Mesenchymal stem cell (in vitro differentiated cells and primary cell): Measurements from ENCODE around the gene NDUFB6.
"Not testable (repeated sequence)": the region's sequence is repeated elsewhere in the genome, so short reads cannot be mapped to it uniquely, and the experiment has no call there.

Experiments
- DNase-seq: peaks from one replicate; pipeline ENCODE4 v3.0.0-alpha.2; 2013
- H2AFZ ChIP-seq: one replicate; pipeline ENCODE4 v1.6.1; 2013; ENCODE audit warnings: low read depth, mild to moderate bottlenecking, control low read depth, inconsistent platforms, low read length, moderate library complexity
- H2AK5ac ChIP-seq: 2 replicates; pipeline ENCODE4 v1.6.1; 2013; ENCODE audit warnings: low read length, moderate library complexity, mild to moderate bottlenecking, inconsistent platforms; ENCODE audit not compliant: severe bottlenecking
- H2BK120ac ChIP-seq: one replicate; pipeline ENCODE4 v1.6.1; 2013; ENCODE audit warnings: low read depth, mild to moderate bottlenecking, inconsistent platforms, low read length, moderate library complexity
- H2BK12ac ChIP-seq, 2 experiments: one replicate each; pipeline ENCODE4 v1.6.1; 2013; ENCODE audit warnings: inconsistent platforms in 2 of 2, low read length in 2 of 2, mild to moderate bottlenecking in 2 of 2, moderate library complexity in 2 of 2, control low read depth in 1 of 2
- H2BK15ac ChIP-seq: one replicate; pipeline ENCODE4 v1.6.1; 2013; ENCODE audit warnings: mild to moderate bottlenecking, low read depth, inconsistent platforms; ENCODE audit not compliant: poor library complexity, severe bottlenecking
- H2BK5ac ChIP-seq: 2 replicates; pipeline ENCODE4 v1.6.1; 2013; ENCODE audit warnings: low read depth, mild to moderate bottlenecking, low read length, control low read depth, inconsistent platforms; ENCODE audit not compliant: poor library complexity, severe bottlenecking
- H3K14ac ChIP-seq, 2 experiments: one replicate each; pipeline ENCODE4 v1.6.1; 2013; ENCODE audit warnings: inconsistent platforms in 2 of 2, low read length in 2 of 2, control low read depth in 1 of 2, mild to moderate bottlenecking in 1 of 2, moderate library complexity in 1 of 2
- H3K18ac ChIP-seq, 2 experiments: one replicate each; pipeline ENCODE4 v1.6.1; 2013; ENCODE audit warnings: inconsistent platforms in 2 of 2, low read length in 2 of 2, control low read depth in 1 of 2, low read depth in 1 of 2, mild to moderate bottlenecking in 1 of 2
- H3K23ac ChIP-seq, 2 experiments: one replicate each; pipeline ENCODE4 v1.6.1; 2013; ENCODE audit warnings: inconsistent platforms in 2 of 2, low read length in 2 of 2, mild to moderate bottlenecking in 2 of 2, moderate library complexity in 2 of 2, control low read depth in 1 of 2
- H3K27ac ChIP-seq: 2 replicates; pipeline ENCODE4 v1.5.1; 2013; ENCODE audit warnings: mild to moderate bottlenecking, moderate library complexity, low read length, control low read depth, inconsistent platforms; ENCODE audit not compliant: poor library complexity, severe bottlenecking
- H3K27me3 ChIP-seq, 2 experiments: 2 replicates each; pipeline versions ENCODE4 v1.6.1 to v1.7.0; 2013; ENCODE audit warnings: low read length in 2 of 2, mild to moderate bottlenecking in 2 of 2, moderate library complexity in 2 of 2, control low read depth in 1 of 2, inconsistent platforms in 1 of 2; ENCODE audit not compliant: control insufficient read depth in 1 of 2, insufficient read depth in 1 of 2
- H3K36me3 ChIP-seq, 2 experiments: 2 replicates each; pipeline versions ENCODE4 v1.6.1 to v1.7.0; 2013; ENCODE audit warnings: low read length in 2 of 2, control low read depth in 1 of 2, inconsistent platforms in 1 of 2, low read depth in 1 of 2, mild to moderate bottlenecking in 1 of 2; ENCODE audit not compliant: insufficient read depth in 2 of 2, control insufficient read depth in 1 of 2
- H3K4ac ChIP-seq, 2 experiments: one replicate each; pipeline ENCODE4 v1.6.1; 2013; ENCODE audit warnings: inconsistent platforms in 2 of 2, low read length in 2 of 2, mild to moderate bottlenecking in 2 of 2, moderate library complexity in 2 of 2, control low read depth in 1 of 2, low read depth in 1 of 2
- H3K4me1 ChIP-seq: 2 replicates; pipeline ENCODE4 v1.6.1; 2013; ENCODE audit warnings: low read depth, low read length, control low read depth; ENCODE audit not compliant: control insufficient read depth, insufficient read depth
- H3K4me2 ChIP-seq: 2 replicates; pipeline ENCODE4 v1.6.1; 2013; ENCODE audit warnings: low read length, mild to moderate bottlenecking, inconsistent platforms; ENCODE audit not compliant: poor library complexity, severe bottlenecking
- H3K4me3 ChIP-seq, 2 experiments: 2 replicates each; pipeline versions ENCODE4 v1.5.1 to v1.7.0; 2013; ENCODE audit warnings: low read length in 2 of 2, mild to moderate bottlenecking in 2 of 2, control low read depth in 1 of 2, low read depth in 1 of 2; ENCODE audit not compliant: insufficient read depth in 1 of 2
- H3K79me1 ChIP-seq: replicated peaks from 2 replicates; pipeline ENCODE4 v1.6.1; 2013; ENCODE audit warnings: mild to moderate bottlenecking, control low read depth, low read length, inconsistent platforms; ENCODE audit not compliant: poor library complexity, severe bottlenecking
- H3K9ac ChIP-seq: 2 replicates; pipeline ENCODE4 v1.7.0; 2013; ENCODE audit warnings: mild to moderate bottlenecking, low read length, moderate library complexity
- H3K9me3 ChIP-seq: 2 replicates; pipeline ENCODE4 v1.7.0; 2013; ENCODE audit warnings: mild to moderate bottlenecking, low read length; ENCODE audit not compliant: control insufficient read depth
- H4K8ac ChIP-seq: one replicate; pipeline ENCODE4 v1.6.1; 2013; ENCODE audit warnings: inconsistent platforms, mild to moderate bottlenecking, low read length, moderate library complexity
- H4K91ac ChIP-seq: one replicate; pipeline ENCODE4 v1.6.1; 2013; ENCODE audit warnings: mild to moderate bottlenecking, low read length, inconsistent platforms
- WGBS: methylation state at CpG from one replicate; pipeline ENCODE4 v1.1.7; 2013; ENCODE audit warnings: mixed read lengths; 5-methylcytosine and 5-hydroxymethylcytosine counted together

The NDUFB6 gene

DNA sequence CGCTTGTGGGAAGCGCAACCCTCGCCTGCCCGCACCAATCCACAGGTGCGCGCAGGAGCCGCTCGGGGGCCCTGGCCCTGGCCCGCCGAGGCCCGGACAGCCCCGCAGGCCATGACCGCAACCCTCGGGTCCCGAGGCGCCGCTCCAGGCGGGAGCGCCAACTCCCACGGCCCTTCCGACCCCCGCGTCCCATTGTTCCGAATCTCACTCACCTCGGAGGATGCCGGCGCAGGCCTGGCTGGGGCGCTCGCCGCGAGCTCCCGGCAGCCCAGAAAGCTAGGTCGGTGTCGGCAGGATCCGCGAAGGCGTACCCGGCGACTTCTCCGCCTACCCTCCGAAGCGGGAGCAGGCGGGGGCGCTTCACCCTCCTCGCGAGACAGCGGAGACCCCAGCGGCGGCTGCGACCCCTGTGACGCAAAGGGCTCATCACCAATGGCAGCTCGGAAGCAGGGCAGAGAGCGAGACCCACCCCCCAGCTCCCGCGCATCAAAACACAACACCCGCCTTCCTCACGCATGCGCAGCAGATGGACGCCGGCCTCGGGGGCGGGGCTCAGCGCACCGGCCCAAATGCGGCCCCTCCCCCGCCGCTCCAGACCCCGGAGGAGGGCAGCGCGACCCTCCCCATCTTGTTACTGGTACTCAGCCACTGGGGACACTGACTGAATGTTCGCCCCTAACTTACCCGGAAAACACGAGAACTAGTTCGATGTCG is 22.2 kb downstream of the NDUFB6 start:
- WGBS: under 1% methylated on average over 56 of the region's 75 CpGs
- peak overlapping the region in 1 of 2 experiments; percentile 11 for H3K14ac ChIP-seq
- no peak overlapping the region for H4K91ac ChIP-seq

DNA sequence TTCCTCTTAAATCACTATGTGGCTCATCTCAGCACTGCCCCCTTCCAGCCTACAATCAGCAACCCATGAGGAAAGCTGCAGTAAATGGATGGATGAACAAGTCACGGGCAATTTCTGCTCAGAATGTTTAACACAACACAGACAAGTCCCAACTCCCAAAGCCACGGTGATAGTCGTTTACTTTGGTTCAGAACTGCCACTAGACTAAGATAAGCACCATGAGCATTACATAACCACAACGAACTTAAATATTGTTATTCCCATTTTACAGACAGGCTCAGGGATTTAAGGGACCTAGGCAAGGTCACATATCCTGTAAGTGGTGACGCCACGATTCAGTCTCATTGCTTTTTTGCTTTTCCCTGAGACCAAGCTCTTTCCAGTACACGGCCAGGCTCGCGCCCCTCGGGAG is 22.8 kb downstream of the NDUFB6 start:
- Histone ChIP-seq H3K27ac (peak overlapping the region; percentile 59), H3K27me3 (no peaks in the 10 kb centered on the region), H4K8ac (no peak overlapping the region), H2BK120ac (no peak overlapping the region), H3K79me1 (peaks cover 3% of the 10 kb centered on the region), H3K9ac (peak overlapping the region; percentile 99), H3K14ac (peak overlapping the region in 1 of 2 experiments; percentile 11), H3K4me1 (peaks cover 3% of the 10 kb centered on the region), H2BK5ac (no peak overlapping the region), H2BK12ac (no peak overlapping the region), H4K91ac (no peak overlapping the region), H3K9me3 (no peaks in the 10 kb centered on the region), H3K4me3 (peak overlapping the region; percentile 87 to 99), H2AK5ac (no peak overlapping the region), H2BK15ac (no peak overlapping the region), H3K4me2 (peak overlapping the region; percentile 68), H3K4ac (peak overlapping the region in 1 of 2 experiments; percentile 67), H3K36me3 (peaks cover 0 to 9% of the 10 kb centered on the region in 2 experiments), H3K18ac (no peak overlapping the region), H2AFZ (no peak overlapping the region), H3K23ac (peak overlapping the region in 1 of 2 experiments; percentile 83)
- peak; percentile 58 for DNase-seq
- WGBS: 2% methylated on average over 10 of the region's 10 CpGs

More for the DNA sequence above, 22.2 kb downstream of the NDUFB6 start:
- Histone ChIP-seq H2BK120ac (no peak overlapping the region), H2AK5ac (no peak overlapping the region), H3K79me1 (peaks cover 6% of the 10 kb centered on the region), H2AFZ (peak overlapping the region; percentile 18), H3K9me3 (no peaks in the 10 kb centered on the region), H4K8ac (no peak overlapping the region), H3K27me3 (no peaks in the 10 kb centered on the region), H3K4me3 (peak overlapping the region; percentile 87 to 99), H3K9ac (peak overlapping the region; percentile 99), H2BK12ac (peak overlapping the region in 1 of 2 experiments; percentile 32), H2BK5ac (no peak overlapping the region), H3K23ac (peak overlapping the region in 1 of 2 experiments; percentile 83), H3K4ac (peak overlapping the region in 1 of 2 experiments; percentile 67), H3K36me3 (peaks cover 0 to 13% of the 10 kb centered on the region in 2 experiments), H3K27ac (peak overlapping the region; percentile 88), H2BK15ac (no peak overlapping the region), H3K4me1 (peaks cover 3% of the 10 kb centered on the region), H3K4me2 (peak overlapping the region; percentile 68), H3K18ac (peak overlapping the region in 1 of 2 experiments; percentile 6)
- peak; percentile 95 for DNase-seq

DNA sequence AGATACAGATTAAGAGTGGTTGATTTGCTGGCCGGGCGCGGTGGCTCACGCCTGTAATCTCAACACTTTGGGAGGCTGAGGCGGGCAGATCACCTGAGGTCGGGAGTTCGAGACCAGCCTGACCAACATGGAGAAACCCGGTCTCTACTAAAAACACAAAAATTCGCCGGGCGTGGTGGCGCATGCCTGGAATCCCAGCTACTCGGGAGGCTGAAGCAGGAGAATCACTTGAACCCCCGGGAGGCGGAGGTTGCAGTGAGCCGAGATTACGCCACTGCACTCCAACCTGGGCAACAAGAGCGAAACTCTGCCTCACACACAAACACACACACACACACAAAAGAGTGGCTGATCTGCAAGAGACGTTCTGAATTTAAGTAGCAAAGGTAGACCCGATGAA is 24.7 kb downstream of the NDUFB6 start:
- H3K4me3 ChIP-seq, H3K9ac ChIP-seq, H3K4me1 ChIP-seq, H2AK5ac ChIP-seq, H3K14ac ChIP-seq, H4K8ac ChIP-seq, H3K4ac ChIP-seq, DNase-seq, H3K27me3 ChIP-seq, H3K27ac ChIP-seq, H2BK120ac ChIP-seq, H2BK12ac ChIP-seq, H2BK15ac ChIP-seq, H3K79me1 ChIP-seq, H3K4me2 ChIP-seq, H2AFZ ChIP-seq, H3K9me3 ChIP-seq, H2BK5ac ChIP-seq, H3K23ac ChIP-seq, H3K18ac ChIP-seq, H4K91ac ChIP-seq: not testable (repeated sequence)
- peaks cover 0 to 15% of the 10 kb centered on the region in 2 experiments for H3K36me3 ChIP-seq
- 99% methylated on average over 20 of the region's 20 CpGs for whole genome bisulfite sequencing

DNA sequence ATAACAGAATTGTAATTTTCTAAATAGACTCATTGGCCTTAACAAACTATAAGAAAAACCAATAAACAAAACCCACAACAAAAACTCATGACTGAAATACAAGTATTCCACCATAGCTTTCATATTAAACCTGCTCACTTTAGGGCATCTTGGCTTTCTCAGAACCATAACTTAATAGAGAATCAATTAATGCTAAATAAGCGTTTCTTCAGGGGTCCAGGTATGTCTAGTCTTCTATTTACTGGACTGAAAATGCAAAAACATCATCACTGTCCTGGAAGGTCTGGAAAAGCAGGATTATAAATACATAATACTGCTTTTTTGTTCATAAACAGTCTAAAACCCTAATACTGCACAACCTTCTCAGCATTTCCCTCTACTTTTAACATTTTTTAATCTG is 27.1 kb downstream of the NDUFB6 start:
- Histone ChIP-seq H4K8ac (no peak overlapping the region), H2AFZ (no peak overlapping the region), H3K4ac (no peak overlapping the region), H2AK5ac (no peak overlapping the region), H3K9ac (no peak overlapping the region), H3K4me2 (no peak overlapping the region), H3K27ac (no peak overlapping the region), H3K27me3 (no peaks in the 10 kb centered on the region), H3K18ac (no peak overlapping the region), H3K14ac (no peak overlapping the region), H2BK12ac (no peak overlapping the region), H3K23ac (no peak overlapping the region), H3K4me1 (no peaks in the 10 kb centered on the region), H3K36me3 (peaks cover 0 to 37% of the 10 kb centered on the region in 2 experiments), H2BK5ac (no peak overlapping the region), H3K9me3 (no peaks in the 10 kb centered on the region), H3K4me3 (no peak overlapping the region), H3K79me1 (peaks cover 8% of the 10 kb centered on the region), H4K91ac (no peak overlapping the region), H2BK120ac (no peak overlapping the region), H2BK15ac (no peak overlapping the region)
- WGBS: no CpG with 5 or more reads among the region's 1 CpG
- no peak for DNase-seq
